Liver (tissue), 9 donors: ENCODE results near the gene TBXT. TPM values are rescaled to one million over a fixed set of nuclear protein-coding genes. Genes with fewer than 3 reads are reported as not detected.
"Not testable (repeated sequence)": the region's sequence is repeated elsewhere in the genome, so short reads cannot be mapped to it uniquely, and the experiment has no call there.

Experiments
- DNase-seq: peaks from one replicate; pipeline ENCODE4 v3.0.0-alpha.2; 2017; ENCODE audit warnings: low spot score
- H3K27ac ChIP-seq, 2 donors: one replicate each; pipeline ENCODE4 v1.7.0; 2013; ENCODE audit warnings: inconsistent platforms in 2 of 2, low read length in 2 of 2, control low read depth in 1 of 2, low read depth in 1 of 2, mild to moderate bottlenecking in 1 of 2
- H3K27me3 ChIP-seq, 4 donors: one replicate each; pipeline versions ENCODE4 v1.6.1 to v1.7.0; 2013; ENCODE audit warnings: low read length in 3 of 4, inconsistent platforms in 1 of 4, mild to moderate bottlenecking in 1 of 4, moderate library complexity in 1 of 4; ENCODE audit not compliant: control insufficient read depth in 4 of 4, insufficient read depth in 4 of 4
- H3K36me3 ChIP-seq, 4 donors: one replicate each; pipeline versions ENCODE4 v1.6.1 to v1.7.0; 2013; ENCODE audit warnings: low read length in 3 of 4, mild to moderate bottlenecking in 3 of 4, low read depth in 1 of 4, moderate library complexity in 1 of 4; ENCODE audit not compliant: control insufficient read depth in 4 of 4, insufficient read depth in 3 of 4
- H3K4me1 ChIP-seq, 4 donors: one replicate each; pipeline versions ENCODE4 v1.6.1 to v1.7.0; 2013; ENCODE audit warnings: low read length in 3 of 4, mild to moderate bottlenecking in 3 of 4, moderate library complexity in 1 of 4; ENCODE audit not compliant: control insufficient read depth in 4 of 4, insufficient read depth in 4 of 4
- H3K4me3 ChIP-seq, 3 donors: one replicate each; pipeline versions ENCODE4 v1.6.1 to v1.7.0; 2013; ENCODE audit warnings: low read length in 3 of 3, control low read depth in 1 of 3, low read depth in 1 of 3, mild to moderate bottlenecking in 1 of 3
- H3K9ac ChIP-seq, 2 donors: one replicate each; pipeline ENCODE4 v1.7.0; 2013; ENCODE audit warnings: low read length in 2 of 2, mild to moderate bottlenecking in 2 of 2, moderate library complexity in 2 of 2, control low read depth in 1 of 2, low read depth in 1 of 2
- H3K9me3 ChIP-seq, 4 donors: one replicate each; pipeline versions ENCODE4 v1.6.1 to v1.7.0; 2013; ENCODE audit warnings: low read length in 3 of 4; ENCODE audit not compliant: control insufficient read depth in 4 of 4
- EGR1 ChIP-seq, 2 donors: IDR thresholded peaks; 2 replicates each; pipeline ENCODE4 v1.6.1; 2016 to 2018; ENCODE audit warnings: antibody characterized with exemption in 2 of 2, low read depth in 2 of 2
- FOXA1 ChIP-seq: IDR thresholded peaks from 2 replicates; pipeline ENCODE4 v1.6.1; 2016; ENCODE audit warnings: antibody characterized with exemption
- GABPA ChIP-seq, 2 donors: IDR thresholded peaks in 1 of 2; conservative IDR thresholded peaks in 1 of 2; 2 replicates each; pipeline ENCODE4 v1.6.1; 2016; ENCODE audit warnings: antibody characterized with exemption in 2 of 2, mild to moderate bottlenecking in 1 of 2, moderate library complexity in 1 of 2
- HNF4G ChIP-seq: IDR thresholded peaks from 2 replicates; pipeline ENCODE4 v1.6.1; 2016; ENCODE audit warnings: antibody characterized with exemption
- JUND ChIP-seq, 2 donors: IDR thresholded peaks; 2 replicates each; pipeline ENCODE4 v1.6.1; 2016; ENCODE audit warnings: antibody characterized with exemption in 2 of 2
- NR2F2 ChIP-seq: IDR thresholded peaks from 2 replicates; pipeline ENCODE4 v1.6.1; 2016; ENCODE audit warnings: antibody characterized with exemption
- RXRA ChIP-seq, 2 donors: IDR thresholded peaks; 2 replicates each; pipeline ENCODE4 v1.6.1; 2017 to 2018; ENCODE audit warnings: antibody characterized with exemption in 2 of 2, mild to moderate bottlenecking in 1 of 2
- SP1 ChIP-seq: IDR thresholded peaks from 2 replicates; pipeline ENCODE4 v1.6.1; 2018; ENCODE audit warnings: antibody characterized with exemption, mild to moderate bottlenecking
- TAF1 ChIP-seq: conservative IDR thresholded peaks from 2 replicates; pipeline ENCODE4 v1.6.1; 2016; ENCODE audit warnings: antibody characterized with exemption, mild to moderate bottlenecking
- YY1 ChIP-seq: IDR thresholded peaks from 2 replicates; pipeline ENCODE4 v1.6.1; 2016; ENCODE audit warnings: antibody characterized with exemption, mild to moderate bottlenecking
- WGBS: extraction: QIAGEN DNeasy Blood & Tissue Kit; methylation state at CpG from one replicate; pipeline ENCODE4 v1.1.7; 2013; 5-methylcytosine and 5-hydroxymethylcytosine counted together
- polyA plus RNA-seq, 2 donors: library from polyadenylated mRNA; stranded (reverse) in 1 of 2; unstranded in 1 of 2; fragments of 200-250 nt in 1 of 2; fragments of >200 nt in 1 of 2; fragmentation: Nextera tagmentation in 1 of 2; extraction: Ambion mirVana in 1 of 2; gene quantifications; one replicate each; pipeline versions ENCODE4 v1.2.1 to v1.2.3, GENCODE V29; 2013 to 2015
- total RNA-seq, 2 donors: library from RNA; depleted of rRNA; stranded (reverse); fragments of >200 nt; gene quantifications; one replicate each; pipeline ENCODE4 v1.2.3, GENCODE V29; 2014
- TF ChIP-seq, protein P1 (sequence below): IDR thresholded peaks from 2 replicates; pipeline ENCODE4 v1.6.1; 2016; ENCODE audit warnings: antibody characterized with exemption, mild to moderate bottlenecking
- TF ChIP-seq, protein P2 (sequence below): IDR thresholded peaks from 2 replicates; pipeline ENCODE4 v1.6.1; 2016; ENCODE audit warnings: antibody characterized with exemption
- TF ChIP-seq, protein P3 (sequence below): IDR thresholded peaks from 2 replicates; pipeline ENCODE4 v1.6.1; 2016; ENCODE audit warnings: antibody characterized with exemption
- TF ChIP-seq, protein P4 (sequence below): fragments of 150-350 bp; IDR thresholded peaks from 2 replicates; pipeline ENCODE4 v1.5.1; 2017; ENCODE audit warnings: improper control_type of control experiment, low read depth, low read length; ENCODE audit not compliant: missing input control
- donor health status: healthy.
- donor health status: healthy.
- donor health status: healthy.
- donor health status: healthy.
- donor health status: healthy.

TBXT gene
- total and polyA plus RNA-seq, 4 donors: not detected

DNA sequence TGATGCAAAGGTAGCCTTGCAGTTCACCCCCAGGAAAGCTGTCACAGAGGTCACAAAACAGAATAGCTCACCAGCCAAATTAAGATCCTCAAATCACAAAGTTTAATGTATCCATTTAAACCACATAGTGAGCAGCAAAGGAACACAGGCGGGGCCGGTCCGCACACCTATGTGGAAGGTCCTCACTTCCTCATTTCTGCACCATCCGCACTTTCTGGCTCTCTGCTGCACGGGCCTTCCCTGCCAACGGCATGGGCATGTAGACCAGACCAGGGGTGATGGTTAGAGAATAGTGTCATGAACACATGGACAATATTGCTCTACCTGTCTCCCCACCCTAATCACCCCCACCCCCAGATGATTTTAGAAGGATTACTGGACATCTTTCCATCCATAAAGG, 12.1 kb upstream of the TBXT start:
- Histone ChIP-seq H3K27ac (no peak overlapping the region), H3K9me3 (no peaks in the 10 kb centered on the region), H3K9ac (no peak overlapping the region), H3K36me3 (no peaks in the 10 kb centered on the region), H3K4me3 (no peak overlapping the region), H3K4me1 (no peaks in the 10 kb centered on the region), H3K27me3 (peaks cover 0 to 4% (median 0%) of the 10 kb centered on the region in 4 donors)
- TF ChIP-seq SP1: no peak
- TF ChIP-seq, protein P1, sequence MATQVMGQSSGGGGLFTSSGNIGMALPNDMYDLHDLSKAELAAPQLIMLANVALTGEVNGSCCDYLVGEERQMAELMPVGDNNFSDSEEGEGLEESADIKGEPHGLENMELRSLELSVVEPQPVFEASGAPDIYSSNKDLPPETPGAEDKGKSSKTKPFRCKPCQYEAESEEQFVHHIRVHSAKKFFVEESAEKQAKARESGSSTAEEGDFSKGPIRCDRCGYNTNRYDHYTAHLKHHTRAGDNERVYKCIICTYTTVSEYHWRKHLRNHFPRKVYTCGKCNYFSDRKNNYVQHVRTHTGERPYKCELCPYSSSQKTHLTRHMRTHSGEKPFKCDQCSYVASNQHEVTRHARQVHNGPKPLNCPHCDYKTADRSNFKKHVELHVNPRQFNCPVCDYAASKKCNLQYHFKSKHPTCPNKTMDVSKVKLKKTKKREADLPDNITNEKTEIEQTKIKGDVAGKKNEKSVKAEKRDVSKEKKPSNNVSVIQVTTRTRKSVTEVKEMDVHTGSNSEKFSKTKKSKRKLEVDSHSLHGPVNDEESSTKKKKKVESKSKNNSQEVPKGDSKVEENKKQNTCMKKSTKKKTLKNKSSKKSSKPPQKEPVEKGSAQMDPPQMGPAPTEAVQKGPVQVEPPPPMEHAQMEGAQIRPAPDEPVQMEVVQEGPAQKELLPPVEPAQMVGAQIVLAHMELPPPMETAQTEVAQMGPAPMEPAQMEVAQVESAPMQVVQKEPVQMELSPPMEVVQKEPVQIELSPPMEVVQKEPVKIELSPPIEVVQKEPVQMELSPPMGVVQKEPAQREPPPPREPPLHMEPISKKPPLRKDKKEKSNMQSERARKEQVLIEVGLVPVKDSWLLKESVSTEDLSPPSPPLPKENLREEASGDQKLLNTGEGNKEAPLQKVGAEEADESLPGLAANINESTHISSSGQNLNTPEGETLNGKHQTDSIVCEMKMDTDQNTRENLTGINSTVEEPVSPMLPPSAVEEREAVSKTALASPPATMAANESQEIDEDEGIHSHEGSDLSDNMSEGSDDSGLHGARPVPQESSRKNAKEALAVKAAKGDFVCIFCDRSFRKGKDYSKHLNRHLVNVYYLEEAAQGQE: no peak
- no peak for TF ChIP-seq NR2F2
- TF ChIP-seq, protein P2, sequence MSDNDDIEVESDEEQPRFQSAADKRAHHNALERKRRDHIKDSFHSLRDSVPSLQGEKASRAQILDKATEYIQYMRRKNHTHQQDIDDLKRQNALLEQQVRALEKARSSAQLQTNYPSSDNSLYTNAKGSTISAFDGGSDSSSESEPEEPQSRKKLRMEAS: no peak
- TF ChIP-seq GABPA (IDR thresholded peaks at IDR 0.05 in 1 of 2, conservative IDR thresholded peaks at IDR 0.05 in 1 of 2): no peak
- TF ChIP-seq JUND (IDR thresholded peaks at IDR 0.05): no peak
- no peak for TF ChIP-seq EGR1 (IDR thresholded peaks at IDR 0.05; ENCODE audit: low read depth in 2 of 2)
- no peak for TF ChIP-seq FOXA1
- no peak for TF ChIP-seq HNF4G
- TF ChIP-seq, protein P3, sequence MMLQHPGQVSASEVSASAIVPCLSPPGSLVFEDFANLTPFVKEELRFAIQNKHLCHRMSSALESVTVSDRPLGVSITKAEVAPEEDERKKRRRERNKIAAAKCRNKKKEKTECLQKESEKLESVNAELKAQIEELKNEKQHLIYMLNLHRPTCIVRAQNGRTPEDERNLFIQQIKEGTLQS: no peak
- TF ChIP-seq RXRA (IDR thresholded peaks at IDR 0.05): no peak
- TF ChIP-seq, protein P4, sequence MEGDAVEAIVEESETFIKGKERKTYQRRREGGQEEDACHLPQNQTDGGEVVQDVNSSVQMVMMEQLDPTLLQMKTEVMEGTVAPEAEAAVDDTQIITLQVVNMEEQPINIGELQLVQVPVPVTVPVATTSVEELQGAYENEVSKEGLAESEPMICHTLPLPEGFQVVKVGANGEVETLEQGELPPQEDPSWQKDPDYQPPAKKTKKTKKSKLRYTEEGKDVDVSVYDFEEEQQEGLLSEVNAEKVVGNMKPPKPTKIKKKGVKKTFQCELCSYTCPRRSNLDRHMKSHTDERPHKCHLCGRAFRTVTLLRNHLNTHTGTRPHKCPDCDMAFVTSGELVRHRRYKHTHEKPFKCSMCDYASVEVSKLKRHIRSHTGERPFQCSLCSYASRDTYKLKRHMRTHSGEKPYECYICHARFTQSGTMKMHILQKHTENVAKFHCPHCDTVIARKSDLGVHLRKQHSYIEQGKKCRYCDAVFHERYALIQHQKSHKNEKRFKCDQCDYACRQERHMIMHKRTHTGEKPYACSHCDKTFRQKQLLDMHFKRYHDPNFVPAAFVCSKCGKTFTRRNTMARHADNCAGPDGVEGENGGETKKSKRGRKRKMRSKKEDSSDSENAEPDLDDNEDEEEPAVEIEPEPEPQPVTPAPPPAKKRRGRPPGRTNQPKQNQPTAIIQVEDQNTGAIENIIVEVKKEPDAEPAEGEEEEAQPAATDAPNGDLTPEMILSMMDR: no peak
- no peak for DNase-seq
- WGBS: 82% methylated on average over 6 of the region's 6 CpGs

DNA sequence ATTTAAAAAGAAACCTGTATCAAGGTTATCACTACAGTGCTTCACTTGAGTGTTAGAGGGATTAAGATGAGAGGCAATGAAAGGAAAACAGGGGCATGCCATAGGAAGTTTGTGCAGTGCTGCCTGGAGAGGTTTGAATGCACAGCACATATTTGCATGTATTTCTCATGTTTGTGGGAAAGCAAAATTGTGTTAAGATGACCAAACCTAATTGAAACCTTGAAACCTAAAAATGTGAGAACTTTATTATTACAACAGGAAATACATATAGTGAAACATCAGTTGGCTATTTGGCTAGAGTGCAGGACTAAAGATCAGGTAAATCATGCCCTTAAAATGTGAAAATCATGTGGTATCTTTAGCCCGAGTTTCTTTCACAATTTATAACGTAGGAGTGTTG, 8.5 kb upstream of the TBXT start:
- H3K9me3 ChIP-seq: no peaks in the 10 kb centered on the region
- TF ChIP-seq HNF4G (no peak), GABPA (IDR thresholded peaks at IDR 0.05 in 1 of 2, conservative IDR thresholded peaks at IDR 0.05 in 1 of 2) (no peak), TAF1 (no peak), SP1 (no peak), JUND (IDR thresholded peaks at IDR 0.05) (no peak), YY1 (no peak)
- no peak overlapping the region for H3K4me3 ChIP-seq
- H3K36me3 ChIP-seq: no peaks in the 10 kb centered on the region
- no peak overlapping the region for H3K9ac ChIP-seq
- 56% methylated on average over 2 of the region's 2 CpGs for WGBS
- H3K27me3 ChIP-seq: peaks cover 0 to 7% (median 3%) of the 10 kb centered on the region in 4 donors
- H3K27ac ChIP-seq: no peak overlapping the region
- peaks cover 0 to 3% (median 0%) of the 10 kb centered on the region in 4 donors for H3K4me1 ChIP-seq
- DNase-seq: no peak

DNA sequence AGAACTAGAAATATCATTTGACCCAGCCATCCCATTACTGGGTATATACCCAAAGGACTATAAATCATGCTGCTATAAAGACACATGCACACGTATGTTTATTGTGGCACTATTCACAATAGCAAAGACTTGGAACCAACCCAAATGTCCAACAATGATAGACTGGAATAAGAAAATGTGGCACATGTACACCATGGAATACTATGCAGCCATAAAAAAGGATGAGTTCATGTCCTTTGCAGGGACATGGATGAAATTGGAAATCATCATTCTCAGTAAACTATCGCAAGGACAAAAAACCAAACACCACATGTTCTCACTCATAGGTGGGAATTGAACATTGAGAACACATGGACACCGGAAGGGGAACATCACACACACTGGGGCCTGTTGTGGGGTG, 7.4 kb upstream of the TBXT start:
- not testable (repeated sequence) for H3K4me1 ChIP-seq, DNase-seq, H3K9ac ChIP-seq, H3K27ac ChIP-seq, H3K4me3 ChIP-seq, H3K27me3 ChIP-seq, H3K9me3 ChIP-seq, H3K36me3 ChIP-seq
- 95% methylated on average over 2 of the region's 3 CpGs for WGBS
